HL-60 (cell line): ENCODE results near the gene PRKAG2.

ENCODE experiments used
- DNase-seq, 2 experiments: peaks; one replicate each; pipeline ENCODE4 v3.0.0-alpha.2; 2010 to 2020; ENCODE audit warnings: low read depth in 1 of 2, low spot score in 1 of 2
- H3K27ac ChIP-seq: fragments of 250-450 bp; sonication (Bioruptor Pico); replicated peaks from 2 replicates; pipeline ENCODE4 v1.5.1; 2020; ENCODE audit warnings: mild to moderate bottlenecking, moderate library complexity
- H3K27me3 ChIP-seq: fragments of 250-450 bp; sonication (Bioruptor Pico); 2 replicates; pipeline ENCODE4 v1.5.1; 2021; ENCODE audit warnings: mild to moderate bottlenecking, moderate library complexity; ENCODE audit not compliant: insufficient read depth, poor library complexity, severe bottlenecking
- H3K4me3 ChIP-seq: replicated peaks from 2 replicates; pipeline ENCODE4 v1.5.1; 2011; ENCODE audit warnings: mild to moderate bottlenecking, control low read depth, low read length; ENCODE audit not compliant: insufficient read depth
- CTCF ChIP-seq: IDR thresholded peaks from one replicate; pipeline ENCODE4 v1.5.1; 2011; ENCODE audit warnings: low read length, control low read depth, inconsistent platforms; ENCODE audit not compliant: insufficient read depth
- GABPA ChIP-seq: IDR thresholded peaks from 2 replicates; pipeline ENCODE4 v1.6.1; 2012; ENCODE audit warnings: low read depth
- POLR2AphosphoS5 ChIP-seq: IDR thresholded peaks from 2 replicates; pipeline ENCODE4 v1.6.1; 2012; ENCODE audit warnings: low read depth
- SPI1 ChIP-seq: IDR thresholded peaks from 2 replicates; pipeline ENCODE4 v1.6.1; 2012; ENCODE audit warnings: low read depth, mild to moderate bottlenecking, borderline replicate concordance
- TF ChIP-seq, protein P1 (sequence below): IDR thresholded peaks from 2 replicates; pipeline ENCODE4 v1.6.1; 2012; ENCODE audit warnings: low read depth; ENCODE audit not compliant: insufficient replicate concordance

PRKAG2 gene

GRCh38 chr7:151761957-151762356, 115.0 kb downstream of the PRKAG2 start:
- Histone ChIP-seq H3K27me3 (no peaks in the 10 kb centered on the region), H3K4me3 (no peak overlapping the region), H3K27ac (no peak overlapping the region)
- TF ChIP-seq CTCF (no peak), GABPA (no peak)
- no peak for DNase-seq

DNA sequence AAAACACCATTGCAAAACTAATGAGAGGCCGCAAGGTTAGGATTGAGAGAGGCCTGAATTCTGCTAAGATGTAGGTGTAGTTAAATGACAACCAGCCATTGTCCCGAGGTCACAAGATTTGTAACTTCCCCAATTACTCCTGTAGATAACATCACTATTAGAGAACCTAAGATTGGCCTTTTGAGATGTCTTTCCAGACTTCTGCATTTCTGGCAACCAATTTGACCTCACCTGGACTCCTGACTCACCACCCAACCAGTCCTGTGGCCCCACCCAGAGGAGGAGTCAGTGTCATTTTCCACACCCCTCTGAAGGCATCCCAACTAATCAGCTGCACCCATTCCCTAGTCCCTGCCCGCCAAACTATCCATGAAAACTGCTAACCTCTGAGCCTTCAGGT, 115.7 kb downstream of the PRKAG2 start:
- Histone ChIP-seq H3K4me3 (no peak overlapping the region), H3K27ac (no peak overlapping the region), H3K27me3 (no peaks in the 10 kb centered on the region)
- TF ChIP-seq GABPA (no peak), CTCF (no peak), SPI1 (peak; percentile 34; the same call in 1 of the 2 replicates), POLR2AphosphoS5 (no peak)
- TF ChIP-seq, protein P1, sequence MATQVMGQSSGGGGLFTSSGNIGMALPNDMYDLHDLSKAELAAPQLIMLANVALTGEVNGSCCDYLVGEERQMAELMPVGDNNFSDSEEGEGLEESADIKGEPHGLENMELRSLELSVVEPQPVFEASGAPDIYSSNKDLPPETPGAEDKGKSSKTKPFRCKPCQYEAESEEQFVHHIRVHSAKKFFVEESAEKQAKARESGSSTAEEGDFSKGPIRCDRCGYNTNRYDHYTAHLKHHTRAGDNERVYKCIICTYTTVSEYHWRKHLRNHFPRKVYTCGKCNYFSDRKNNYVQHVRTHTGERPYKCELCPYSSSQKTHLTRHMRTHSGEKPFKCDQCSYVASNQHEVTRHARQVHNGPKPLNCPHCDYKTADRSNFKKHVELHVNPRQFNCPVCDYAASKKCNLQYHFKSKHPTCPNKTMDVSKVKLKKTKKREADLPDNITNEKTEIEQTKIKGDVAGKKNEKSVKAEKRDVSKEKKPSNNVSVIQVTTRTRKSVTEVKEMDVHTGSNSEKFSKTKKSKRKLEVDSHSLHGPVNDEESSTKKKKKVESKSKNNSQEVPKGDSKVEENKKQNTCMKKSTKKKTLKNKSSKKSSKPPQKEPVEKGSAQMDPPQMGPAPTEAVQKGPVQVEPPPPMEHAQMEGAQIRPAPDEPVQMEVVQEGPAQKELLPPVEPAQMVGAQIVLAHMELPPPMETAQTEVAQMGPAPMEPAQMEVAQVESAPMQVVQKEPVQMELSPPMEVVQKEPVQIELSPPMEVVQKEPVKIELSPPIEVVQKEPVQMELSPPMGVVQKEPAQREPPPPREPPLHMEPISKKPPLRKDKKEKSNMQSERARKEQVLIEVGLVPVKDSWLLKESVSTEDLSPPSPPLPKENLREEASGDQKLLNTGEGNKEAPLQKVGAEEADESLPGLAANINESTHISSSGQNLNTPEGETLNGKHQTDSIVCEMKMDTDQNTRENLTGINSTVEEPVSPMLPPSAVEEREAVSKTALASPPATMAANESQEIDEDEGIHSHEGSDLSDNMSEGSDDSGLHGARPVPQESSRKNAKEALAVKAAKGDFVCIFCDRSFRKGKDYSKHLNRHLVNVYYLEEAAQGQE = no peak
- DNase-seq = peak in 1 of 2 experiments; percentile 40

DNA sequence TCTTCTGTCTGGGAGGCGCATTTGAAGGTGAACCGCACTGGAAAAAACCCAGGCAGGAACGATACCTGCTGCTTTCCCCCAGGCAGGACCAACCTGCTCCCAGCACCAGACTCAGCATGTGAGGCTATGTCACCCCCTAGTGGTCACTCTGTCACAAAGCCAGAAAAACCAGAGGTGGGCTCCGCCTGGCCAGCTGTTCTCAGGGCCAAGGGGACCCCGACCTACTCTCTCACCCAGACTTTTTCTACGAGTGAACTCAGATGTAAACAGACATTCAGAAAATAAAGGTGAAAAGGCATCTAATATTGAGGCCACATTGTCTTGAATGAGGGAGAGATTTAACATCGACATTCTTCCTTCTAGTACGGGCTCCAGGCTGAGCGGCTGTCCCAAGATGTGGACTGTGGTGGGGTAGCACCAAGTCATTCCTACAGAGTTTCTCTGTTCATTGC, 117.3 kb downstream of the PRKAG2 start:
- Histone ChIP-seq H3K4me3 (no peak overlapping the region), H3K27me3 (no peaks in the 10 kb centered on the region), H3K27ac (no peak overlapping the region)
- DNase-seq = peak; percentile 41 to 59
- peak; percentile 72 for TF ChIP-seq CTCF
- TF ChIP-seq, protein P1 = no peak

DNA sequence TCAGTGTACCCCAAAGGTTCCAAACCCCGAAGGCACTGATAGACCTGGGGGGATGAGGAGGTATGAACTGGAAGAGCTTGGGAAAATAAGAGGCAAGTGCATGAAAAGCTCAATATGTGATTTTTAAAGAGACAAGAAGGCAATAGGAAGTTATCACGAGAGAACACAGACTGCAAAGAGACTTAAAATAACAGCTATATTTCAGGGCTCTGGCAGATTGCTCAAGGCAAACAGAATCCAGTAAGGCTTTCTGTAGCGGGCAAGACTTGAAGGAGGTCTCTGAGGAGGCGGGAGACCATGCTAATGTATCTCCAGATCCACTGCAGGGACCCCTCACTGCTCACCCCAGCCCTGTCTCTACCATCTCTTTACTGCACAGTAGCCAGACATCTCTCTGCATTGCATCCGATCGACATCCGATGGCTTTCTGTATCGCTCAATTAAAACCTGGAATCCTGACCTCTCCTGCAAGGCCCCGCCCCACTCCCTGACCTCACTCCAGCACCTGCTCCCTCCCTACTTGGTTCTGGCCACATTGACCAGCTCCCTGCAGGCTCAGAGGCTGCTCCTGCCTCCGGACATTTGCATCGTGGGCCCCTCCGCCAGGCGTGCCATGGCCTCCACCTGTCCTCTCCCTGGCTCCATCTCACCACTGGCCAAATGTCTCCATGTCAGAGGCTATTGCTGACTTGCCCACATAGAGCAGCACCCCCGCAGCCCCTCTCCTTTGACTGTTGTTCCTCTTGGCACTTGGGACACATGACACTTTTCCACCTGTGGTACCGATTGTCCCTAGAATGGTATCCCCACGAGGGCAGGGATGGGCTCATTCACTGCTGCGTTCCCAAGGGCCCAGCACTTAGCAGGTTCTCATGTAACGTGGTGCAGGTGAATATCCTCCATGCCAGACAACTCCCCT, 118.0 kb downstream of the PRKAG2 start:
- no peak for DNase-seq
- Histone ChIP-seq H3K4me3 (no peak overlapping the region), H3K27ac (no peak overlapping the region), H3K27me3 (no peaks in the 10 kb centered on the region)
- no peak for TF ChIP-seq SPI1
- TF ChIP-seq, protein P1 = no peak
- TF ChIP-seq POLR2AphosphoS5 = no peak
- no peak for TF ChIP-seq GABPA
- TF ChIP-seq CTCF = no peak
